ENCODE data around the gene RPS5. TPM values are rescaled to one million over a fixed set of nuclear protein-coding genes. Genes with fewer than 3 reads are reported as not detected.
A peak's percentile ranks its signal among the peaks of the same experiment; 100 is the strongest.

The RPS5 gene
- total RNA-seq, 2 donors from 2014 or later: 593 to 1,197 TPM

DNA sequence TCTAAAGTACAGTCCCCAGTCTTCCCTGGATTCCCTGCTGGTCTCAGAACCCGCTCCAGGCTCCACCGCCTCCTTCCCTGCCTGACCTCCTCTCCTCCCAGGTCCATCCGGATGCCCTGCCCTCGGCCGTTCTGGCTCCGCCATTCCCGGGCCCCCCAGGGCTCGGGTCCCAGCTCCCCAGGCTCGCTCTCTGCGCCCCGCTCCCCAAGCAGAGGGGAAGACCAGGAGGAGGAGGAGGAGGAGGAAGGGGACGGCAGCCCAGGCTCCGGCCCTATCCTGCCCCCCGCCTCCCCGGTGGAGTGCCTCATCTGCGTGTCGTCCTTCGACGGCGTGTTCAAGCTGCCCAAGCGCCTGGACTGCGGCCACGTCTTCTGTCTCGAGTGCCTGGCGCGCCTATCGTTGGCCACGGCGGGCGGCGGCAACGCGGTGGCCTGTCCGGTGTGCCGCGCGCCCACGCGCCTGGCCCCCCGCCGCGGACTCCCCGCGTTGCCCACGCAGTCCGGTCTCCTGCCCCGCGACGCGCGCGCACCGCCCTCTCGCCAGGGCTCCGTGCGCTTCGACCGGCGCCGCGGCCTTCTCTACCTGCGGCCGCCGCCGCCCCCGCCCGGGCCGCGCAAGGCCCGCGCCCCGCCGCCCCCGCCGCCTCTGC is 9.0 kb downstream of the RPS5 start:
- H3K9me3 ChIP-seq: no peaks in the 10 kb centered on the region
- peaks cover 0 to 21% of the 10 kb centered on the region in 2 donors for H3K4me1 ChIP-seq
- peaks cover 30% of the 10 kb centered on the region for H3K36me3 ChIP-seq
- DNase-seq (ENCODE audit: low spot score): no peak
- H3K4me3 ChIP-seq: peak overlapping the region in 1 of 2 donors; percentile 21
- H3K27me3 ChIP-seq: peaks cover 6 to 12% of the 10 kb centered on the region in 2 donors
- TF ChIP-seq, protein P1, sequence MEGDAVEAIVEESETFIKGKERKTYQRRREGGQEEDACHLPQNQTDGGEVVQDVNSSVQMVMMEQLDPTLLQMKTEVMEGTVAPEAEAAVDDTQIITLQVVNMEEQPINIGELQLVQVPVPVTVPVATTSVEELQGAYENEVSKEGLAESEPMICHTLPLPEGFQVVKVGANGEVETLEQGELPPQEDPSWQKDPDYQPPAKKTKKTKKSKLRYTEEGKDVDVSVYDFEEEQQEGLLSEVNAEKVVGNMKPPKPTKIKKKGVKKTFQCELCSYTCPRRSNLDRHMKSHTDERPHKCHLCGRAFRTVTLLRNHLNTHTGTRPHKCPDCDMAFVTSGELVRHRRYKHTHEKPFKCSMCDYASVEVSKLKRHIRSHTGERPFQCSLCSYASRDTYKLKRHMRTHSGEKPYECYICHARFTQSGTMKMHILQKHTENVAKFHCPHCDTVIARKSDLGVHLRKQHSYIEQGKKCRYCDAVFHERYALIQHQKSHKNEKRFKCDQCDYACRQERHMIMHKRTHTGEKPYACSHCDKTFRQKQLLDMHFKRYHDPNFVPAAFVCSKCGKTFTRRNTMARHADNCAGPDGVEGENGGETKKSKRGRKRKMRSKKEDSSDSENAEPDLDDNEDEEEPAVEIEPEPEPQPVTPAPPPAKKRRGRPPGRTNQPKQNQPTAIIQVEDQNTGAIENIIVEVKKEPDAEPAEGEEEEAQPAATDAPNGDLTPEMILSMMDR (IDR thresholded peaks at IDR 0.05): no peak
- H3K27ac ChIP-seq: no peak overlapping the region

DNA sequence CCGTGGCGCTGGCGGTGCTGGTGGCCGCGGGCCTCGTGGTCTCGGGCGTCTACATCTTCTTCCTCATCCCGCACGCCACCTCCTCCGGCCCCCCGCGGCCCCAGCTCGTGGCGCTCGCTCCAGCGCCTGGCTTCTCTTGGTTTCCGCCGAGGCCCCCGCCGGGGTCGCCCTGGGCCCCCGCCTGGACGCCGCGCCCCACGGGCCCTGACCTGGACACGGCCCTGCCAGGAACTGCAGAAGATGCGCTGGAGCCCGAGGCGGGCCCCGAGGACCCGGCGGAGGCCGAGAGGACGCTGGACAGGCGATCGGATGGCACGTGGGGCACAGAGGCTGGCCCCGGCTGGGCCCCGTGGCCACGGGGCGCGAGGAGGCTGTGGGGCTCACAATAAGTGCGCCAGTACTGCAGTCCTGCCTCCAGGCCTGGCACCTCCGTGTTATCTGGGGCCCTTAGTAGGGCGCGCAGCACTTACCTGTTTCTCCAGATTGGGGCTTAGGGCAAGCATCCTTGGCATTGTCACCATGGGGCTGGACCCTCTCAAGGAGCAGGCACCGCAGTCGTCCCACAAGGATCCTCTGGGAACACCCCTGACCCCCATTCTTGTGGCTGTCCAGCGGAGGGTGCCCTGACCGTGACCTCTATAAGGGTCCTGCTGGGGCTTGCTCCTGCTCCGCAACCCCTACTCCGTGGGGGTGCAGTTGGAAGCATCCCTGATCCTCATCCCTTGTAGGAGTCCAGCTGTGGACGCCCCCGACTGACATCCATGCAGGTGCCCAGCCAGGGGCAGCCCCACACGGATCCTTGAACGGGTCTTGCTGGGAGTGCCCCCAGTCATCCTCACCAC is 9.8 kb downstream of the RPS5 start:
- no peak for DNase-seq (ENCODE audit: low spot score)
- TF ChIP-seq, protein P1 (IDR thresholded peaks at IDR 0.05): no peak
- peak overlapping the region in 1 of 2 donors; percentile 21 for H3K4me3 ChIP-seq
- peaks cover 26% of the 10 kb centered on the region for H3K36me3 ChIP-seq
- H3K4me1 ChIP-seq: peaks cover 0 to 24% of the 10 kb centered on the region in 2 donors
- H3K9me3 ChIP-seq: no peaks in the 10 kb centered on the region
- H3K27me3 ChIP-seq: peaks cover 6 to 12% of the 10 kb centered on the region in 2 donors
- no peak overlapping the region for H3K27ac ChIP-seq

DNA sequence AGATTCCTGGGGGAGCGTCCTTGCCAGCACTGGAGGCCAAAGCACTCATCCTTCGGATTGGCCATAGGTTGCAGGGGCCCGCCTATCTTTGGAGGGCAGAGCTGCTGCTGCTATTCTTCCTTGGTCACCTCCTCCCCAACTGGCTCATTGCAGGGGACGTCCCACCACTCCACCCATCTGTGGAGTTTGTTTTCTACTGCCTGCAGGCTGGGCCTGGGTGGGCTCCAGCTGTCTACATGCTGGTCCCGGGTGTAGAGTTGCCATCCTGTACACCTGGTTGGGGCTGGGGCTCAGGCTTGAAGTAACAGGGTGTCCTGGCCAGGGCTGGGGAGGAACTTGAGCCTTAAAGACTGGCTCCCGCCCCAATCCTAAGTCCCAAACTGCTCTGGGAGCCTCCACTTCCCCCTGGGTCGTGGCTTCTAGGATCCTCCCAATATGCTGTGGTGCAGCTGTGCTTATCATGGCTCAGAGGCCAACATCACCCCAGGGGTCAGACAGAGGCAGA is 10.5 kb downstream of the RPS5 start:
- DNase-seq (ENCODE audit: low spot score): no peak
- H3K27me3 ChIP-seq: peaks cover 6 to 12% of the 10 kb centered on the region in 2 donors
- H3K4me1 ChIP-seq: peaks cover 0 to 27% of the 10 kb centered on the region in 2 donors
- H3K36me3 ChIP-seq: peaks cover 26% of the 10 kb centered on the region
- H3K4me3 ChIP-seq: no peak overlapping the region
- TF ChIP-seq, protein P1 (IDR thresholded peaks at IDR 0.05): no peak
- H3K27ac ChIP-seq: no peak overlapping the region
- H3K9me3 ChIP-seq: no peaks in the 10 kb centered on the region

DNA sequence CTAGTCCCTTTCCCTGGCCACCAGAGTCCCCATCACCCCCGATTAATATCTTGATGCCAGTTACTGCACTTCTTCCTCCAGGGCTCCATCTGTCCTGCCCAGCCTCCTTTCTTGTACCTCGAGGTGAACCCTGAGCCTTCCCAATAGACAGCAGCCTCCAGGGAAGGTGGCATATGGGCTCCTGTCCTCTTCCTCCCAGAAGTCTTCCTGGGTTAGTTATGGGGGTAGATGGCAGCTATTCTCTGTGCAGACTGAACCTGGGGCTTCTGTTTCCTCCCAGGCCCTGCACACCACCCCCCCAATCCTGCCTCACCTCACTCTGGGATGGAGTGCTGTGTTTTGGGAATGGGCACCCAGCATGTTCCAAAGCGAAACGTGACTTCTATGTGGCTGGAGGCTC is 11.0 kb downstream of the RPS5 start:
- TF ChIP-seq, protein P1 (IDR thresholded peaks at IDR 0.05): no peak
- Histone ChIP-seq H3K27me3 (peaks cover 6 to 12% of the 10 kb centered on the region in 2 donors), H3K4me1 (peaks cover 0 to 27% of the 10 kb centered on the region in 2 donors), H3K9me3 (no peaks in the 10 kb centered on the region), H3K4me3 (no peak overlapping the region), H3K36me3 (peaks cover 21% of the 10 kb centered on the region), H3K27ac (no peak overlapping the region)
- no peak for DNase-seq (ENCODE audit: low spot score)

DNA sequence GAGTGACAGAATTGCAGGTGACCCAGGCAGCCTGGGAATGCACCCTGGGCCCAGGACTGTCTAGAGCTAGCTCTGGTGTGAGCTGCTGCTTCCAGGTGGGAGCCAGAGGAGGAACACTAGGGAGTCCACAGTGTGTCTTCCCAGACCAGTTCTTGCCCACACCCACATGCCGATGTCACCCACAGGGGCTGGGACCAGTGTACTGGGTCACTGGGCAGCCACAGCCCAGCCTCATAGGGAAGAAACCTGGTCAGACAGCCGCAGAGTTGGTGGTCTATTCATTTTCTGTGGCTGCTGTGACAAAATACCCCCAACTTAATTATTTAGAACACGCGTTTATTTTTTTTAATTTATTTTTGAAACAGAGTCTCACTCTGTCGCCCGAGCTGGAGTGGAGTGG is 11.5 kb downstream of the RPS5 start:
- H3K27ac ChIP-seq: no peak overlapping the region
- peaks cover 0 to 27% of the 10 kb centered on the region in 2 donors for H3K4me1 ChIP-seq
- TF ChIP-seq, protein P1 (IDR thresholded peaks at IDR 0.05): no peak
- peaks cover 16% of the 10 kb centered on the region for H3K36me3 ChIP-seq
- no peak overlapping the region for H3K4me3 ChIP-seq
- H3K9me3 ChIP-seq: no peaks in the 10 kb centered on the region
- no peak for DNase-seq (ENCODE audit: low spot score)
- peaks cover 6 to 12% of the 10 kb centered on the region in 2 donors for H3K27me3 ChIP-seq
